BE2C (cell line): ENCODE results near the gene MYO1C.
"Not testable (repeated sequence)": the region's sequence is repeated elsewhere in the genome, so short reads cannot be mapped to it uniquely, and the experiment has no call there.

ENCODE experiments used
- DNase-seq: peaks from one replicate; pipeline ENCODE4 v3.0.0-alpha.2; 2020
- H3K27me3 ChIP-seq: fragments of 250-450 bp; sonication (Bioruptor Pico); 2 replicates; pipeline ENCODE4 v1.5.1; 2020; ENCODE audit warnings: mild to moderate bottlenecking
- H3K36me3 ChIP-seq: fragments of 250-450 bp; sonication (Bioruptor Pico); 2 replicates; pipeline ENCODE4 v1.5.1; 2020; ENCODE audit warnings: mild to moderate bottlenecking
- H3K4me1 ChIP-seq: fragments of 250-450 bp; sonication (Bioruptor Pico); 2 replicates; pipeline ENCODE4 v1.5.1; 2020
- H3K4me3 ChIP-seq: 2 replicates; pipeline ENCODE4 v1.5.1; 2011; ENCODE audit warnings: low read depth, low read length
- H3K9me3 ChIP-seq: fragments of 250-450 bp; sonication (Bioruptor Pico); 2 replicates; pipeline ENCODE4 v1.5.1; 2020
- CTCF ChIP-seq: IDR thresholded peaks from 2 replicates; pipeline ENCODE4 v1.5.1; 2012; ENCODE audit warnings: mild to moderate bottlenecking, low read depth, low read length

The MYO1C gene

DNA sequence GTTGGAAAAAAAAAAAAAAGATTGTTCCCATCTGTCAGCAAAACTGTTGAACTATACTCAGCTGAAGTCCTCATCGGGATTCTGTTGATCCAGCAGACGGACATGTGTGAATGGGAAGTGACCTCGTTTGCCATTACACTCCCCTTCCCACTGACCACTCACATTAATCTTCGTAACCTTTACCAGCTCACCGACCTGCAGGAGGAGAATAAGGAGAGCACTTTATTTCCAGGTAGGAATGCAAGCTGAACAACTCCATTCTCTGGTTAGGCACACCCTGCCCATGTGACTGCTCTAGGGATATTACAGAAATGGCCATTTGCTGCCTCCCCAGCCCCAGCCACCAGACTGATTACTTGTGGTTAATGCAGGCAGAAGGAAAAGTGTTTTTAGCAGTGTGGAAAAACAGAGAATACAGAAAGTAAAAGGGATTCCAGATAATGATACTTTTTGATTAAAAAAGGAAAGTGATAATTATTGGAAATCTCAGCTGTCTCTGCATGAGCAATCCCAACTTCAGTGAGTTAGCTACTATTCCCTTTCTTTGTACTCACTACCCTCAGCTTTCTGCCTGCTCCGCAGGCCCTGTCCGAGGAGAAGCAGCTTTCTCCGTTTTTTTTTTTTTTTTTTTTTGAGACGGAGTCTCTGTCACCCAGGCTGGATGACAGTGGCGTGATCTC lies 68.9 kb downstream of the MYO1C start:
- H3K27me3 ChIP-seq, result no peaks in the 10 kb centered on the region
- no peak overlapping the region for H3K4me3 ChIP-seq
- H3K4me1 ChIP-seq, result no peaks in the 10 kb centered on the region
- H3K9me3 ChIP-seq, result no peaks in the 10 kb centered on the region
- TF ChIP-seq CTCF, result no peak
- no peak for DNase-seq
- peaks cover 3% of the 10 kb centered on the region; the same call in 1 of the 2 replicates for H3K36me3 ChIP-seq

- H3K36me3 ChIP-seq, result peaks cover 3% of the 10 kb centered on the region; the same call in 1 of the 2 replicates
Observed at GRCh38 chr17:1422885-1423284, 69.6 kb downstream of the MYO1C start.

DNA sequence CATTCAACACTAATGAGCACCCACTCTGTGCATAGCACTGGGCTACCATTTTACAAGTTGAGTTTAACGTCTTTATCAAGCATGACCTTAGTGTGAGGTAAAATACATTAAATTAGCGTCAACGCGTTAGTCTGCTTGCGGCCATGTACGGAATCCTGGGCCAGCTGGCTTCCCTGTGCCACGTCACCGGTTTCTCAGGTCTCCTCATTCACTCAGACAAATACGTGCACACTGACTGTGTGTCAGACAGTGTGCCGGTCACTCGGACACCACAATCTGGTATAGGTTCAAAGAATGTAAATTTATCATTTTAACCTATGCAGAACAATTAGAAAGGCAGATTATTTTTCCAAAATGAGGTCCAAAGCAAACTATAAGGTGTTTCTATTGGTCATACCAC lies 71.0 kb downstream of the MYO1C start:
- H3K4me1 ChIP-seq, result no peaks in the 10 kb centered on the region
- DNase-seq, result no peak
- no peaks in the 10 kb centered on the region for H3K27me3 ChIP-seq
- no peaks in the 10 kb centered on the region for H3K9me3 ChIP-seq
- no peak overlapping the region for H3K4me3 ChIP-seq
- no peak for TF ChIP-seq CTCF
- peaks cover 3% of the 10 kb centered on the region; the same call in 1 of the 2 replicates for H3K36me3 ChIP-seq

More at GRCh38 chr17:1422885-1423284, 69.6 kb downstream of the MYO1C start:
- H3K4me3 ChIP-seq, result no peak overlapping the region
- H3K27me3 ChIP-seq, result no peaks in the 10 kb centered on the region
- DNase-seq, result no peak
- H3K9me3 ChIP-seq, result no peaks in the 10 kb centered on the region
- no peak for TF ChIP-seq CTCF
- H3K4me1 ChIP-seq, result no peaks in the 10 kb centered on the region

GRCh38 chr17:1420981-1421380 lies 71.5 kb downstream of the MYO1C start:
- Histone ChIP-seq H3K36me3 (peaks cover 3% of the 10 kb centered on the region; the same call in 1 of the 2 replicates), H3K27me3 (no peaks in the 10 kb centered on the region), H3K9me3 (no peaks in the 10 kb centered on the region), H3K4me3 (no peak overlapping the region), H3K4me1 (no peaks in the 10 kb centered on the region)
- no peak for DNase-seq
- no peak for TF ChIP-seq CTCF

GRCh38 chr17:1420163-1420562 lies 72.3 kb downstream of the MYO1C start:
- no peaks in the 10 kb centered on the region for H3K9me3 ChIP-seq
- H3K4me3 ChIP-seq, result no peak overlapping the region
- no peaks in the 10 kb centered on the region for H3K4me1 ChIP-seq
- DNase-seq, result no peak
- peaks cover 3% of the 10 kb centered on the region; the same call in 1 of the 2 replicates for H3K36me3 ChIP-seq
- TF ChIP-seq CTCF, result no peak
- no peaks in the 10 kb centered on the region for H3K27me3 ChIP-seq

DNA sequence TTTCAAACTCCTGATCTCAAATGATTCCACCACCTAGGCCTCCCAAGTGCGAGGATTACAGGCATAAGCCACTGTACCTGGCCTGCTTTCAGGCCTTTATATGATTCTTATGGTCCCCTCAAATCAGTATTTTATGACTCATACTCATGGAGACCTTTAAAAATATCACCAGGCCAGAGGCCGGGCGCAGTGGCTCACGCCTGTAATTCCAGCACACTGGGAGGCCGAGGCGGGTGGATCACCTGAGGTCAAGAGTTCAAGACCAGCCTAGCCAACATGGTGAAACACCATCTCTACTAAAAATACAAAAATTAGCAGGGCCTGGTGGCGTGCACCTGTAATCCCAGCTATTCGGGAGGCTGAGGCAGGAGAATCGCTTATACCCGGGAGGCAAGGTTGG lies 74.0 kb downstream of the MYO1C start:
- H3K36me3 ChIP-seq, result not testable (repeated sequence)

GRCh38 chr17:1416414-1416813 lies 76.1 kb downstream of the MYO1C start:
- Histone ChIP-seq H3K4me1 (no peaks in the 10 kb centered on the region), H3K9me3 (no peaks in the 10 kb centered on the region), H3K36me3 (no peaks in the 10 kb centered on the region), H3K27me3 (no peaks in the 10 kb centered on the region), H3K4me3 (no peak overlapping the region)
- no peak for TF ChIP-seq CTCF
- no peak for DNase-seq

More for the DNA sequence above, 74.0 kb downstream of the MYO1C start:
- not testable (repeated sequence) for H3K4me1 ChIP-seq, H3K27me3 ChIP-seq, H3K9me3 ChIP-seq, H3K4me3 ChIP-seq, DNase-seq
